ENCODE measurements around the gene SAC3D1. TPM values are rescaled to one million over a fixed set of nuclear protein-coding genes. Genes with fewer than 3 reads are reported as not detected.

The SAC3D1 gene
- total RNA-seq: 5.9 and 7.7 TPM in 2 replicates

DNA sequence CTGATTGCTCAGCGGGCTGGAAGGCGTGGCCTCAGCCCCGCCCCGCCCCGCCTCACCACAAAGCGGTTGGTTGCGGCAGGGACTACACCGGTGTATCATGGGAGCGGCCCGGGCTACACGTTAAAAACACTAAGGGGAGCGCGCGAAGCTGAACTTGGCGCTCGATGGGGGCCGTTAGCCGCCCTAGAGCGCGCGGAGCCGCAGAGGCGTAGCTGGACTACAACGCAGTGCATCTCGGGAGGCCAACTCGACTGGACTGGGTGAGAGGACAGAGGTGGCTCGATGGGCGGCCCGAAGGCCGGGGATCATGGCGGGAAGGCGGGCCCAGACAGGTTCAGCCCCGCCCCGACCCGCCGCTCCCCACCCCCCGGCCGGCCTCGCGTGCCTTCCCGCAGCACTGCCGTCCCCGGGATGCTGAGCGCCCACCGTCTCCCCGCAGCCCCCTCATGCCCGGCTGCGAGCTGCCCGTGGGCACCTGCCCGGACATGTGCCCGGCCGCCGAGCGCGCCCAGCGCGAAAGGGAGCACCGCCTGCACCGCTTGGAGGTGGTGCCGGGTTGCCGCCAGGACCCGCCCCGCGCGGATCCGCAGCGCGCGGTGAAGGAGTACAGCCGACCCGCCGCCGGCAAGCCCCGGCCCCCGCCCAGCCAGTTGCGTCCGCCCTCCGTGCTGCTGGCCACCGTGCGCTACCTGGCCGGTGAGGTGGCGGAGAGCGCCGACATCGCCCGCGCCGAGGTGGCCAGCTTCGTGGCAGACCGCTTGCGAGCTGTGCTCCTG, at the start of gene SAC3D1:
Gene SAC3D1 (plus strand): TSS at position 364 of the 776 bp plus-strand sequence. CDS start 83 bp downstream, at position 447.

GRCh38 chr11:64996710-64997380, 44.2 kb upstream of the SAC3D1 start, which contains the start of gene BATF2:
TSS of gene BATF2 (minus strand) at chr11:64996971. CDS start at chr11:64996914, 57 bp downstream.

DNA sequence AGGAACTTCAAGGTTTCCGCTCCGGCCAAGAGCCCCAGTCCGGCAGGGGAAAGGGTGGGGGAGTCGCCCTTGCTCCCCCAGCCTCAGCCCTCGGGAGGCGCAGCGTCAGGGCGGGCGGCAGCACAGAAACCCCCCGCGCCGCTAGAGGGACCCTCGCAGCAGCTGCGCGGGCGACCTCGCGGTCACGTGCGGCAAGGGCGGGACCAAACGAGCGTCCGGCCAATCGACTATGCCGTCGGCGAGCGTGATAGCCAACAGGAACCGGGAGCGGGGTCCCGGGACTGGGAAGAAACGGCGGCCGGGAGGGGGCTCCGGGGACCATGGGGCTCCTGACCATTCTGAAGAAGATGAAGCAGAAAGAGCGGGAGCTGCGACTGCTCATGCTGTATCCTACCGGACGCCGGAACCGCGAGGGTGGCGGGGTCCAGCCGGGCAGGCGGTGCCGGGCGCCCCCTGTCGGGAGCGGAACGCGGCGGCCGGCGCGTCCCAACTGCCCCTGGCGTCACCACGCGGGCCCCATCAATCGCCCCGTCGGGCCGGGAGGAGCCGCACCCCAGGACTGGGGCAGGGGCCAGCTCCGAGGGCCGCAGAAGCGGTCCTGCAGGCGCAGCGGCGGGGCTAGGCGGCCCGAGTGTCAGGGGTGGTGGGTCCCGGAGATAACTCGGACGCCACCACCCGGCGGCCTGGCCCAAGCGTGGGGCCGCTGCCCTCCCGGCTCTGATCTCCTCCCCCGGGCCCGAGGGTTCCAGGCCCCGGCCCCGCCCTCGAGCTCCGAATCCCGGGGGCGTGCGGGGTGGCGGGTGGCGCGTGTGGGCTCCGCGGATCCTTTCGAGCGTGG, 26.9 kb upstream of the SAC3D1 start, which contains the start of gene ARL2:
Gene ARL2 (plus strand): TSS at position 273 of the 838 bp plus-strand sequence. CDS start 48 bp downstream, at position 321.

GRCh38 chr11:65027213-65028067, 13.6 kb upstream of the SAC3D1 start, which contains the start of gene SNX15:
TSS of gene SNX15 (plus strand) at chr11:65027439. CDS start at chr11:65027538, 99 bp downstream.

GRCh38 chr11:65058419-65059054, 17.5 kb downstream of the SAC3D1 start, which contains the start of gene NAALADL1:
TSS of gene NAALADL1 (minus strand) at chr11:65058553. CDS start at chr11:65058521, 32 bp downstream.

GRCh38 chr11:65083834-65084597, 43.0 kb downstream of the SAC3D1 start, which contains the start of the genes CDCA5 and ZFPL1:
TSS of gene CDCA5 (minus strand) at chr11:65084040. CDS start at chr11:65083978, 62 bp downstream.
TSS of gene ZFPL1 (plus strand) at chr11:65084222. CDS start at chr11:65084699, 477 bp downstream.

Small RNA genes lying within 50 kb of the gene (small RNA-seq; reads per million reads assigned to genes)
- gene MIR6879 (not detected), gene SNX15 (not detected)

Other genes starting within 250 kb of the SAC3D1 start
- 12.3 and 13.3 TPM in 2 replicates for gene MAP4K2, start 238.0 kb upstream of the SAC3D1 start, total RNA-seq
- 12.3 and 12.5 TPM in 2 replicates for gene MEN1, start 230.7 kb upstream of the SAC3D1 start, total RNA-seq
- gene CDC42BPG, start 196.6 kb upstream of the SAC3D1 start, total RNA-seq: under 0.01 TPM in 2 replicates
- gene EHD1, start 162.6 kb upstream of the SAC3D1 start, total RNA-seq: 72.4 and 90.2 TPM in 2 replicates
- gene ATG2A, start 124.0 kb upstream of the SAC3D1 start, total RNA-seq: 15.3 and 15.4 TPM in 2 replicates
- 8.2 TPM in 2 replicates for gene PPP2R5B, start 116.5 kb upstream of the SAC3D1 start, total RNA-seq
- gene GPHA2, start 105.3 kb upstream of the SAC3D1 start, total RNA-seq: not detected in 2 replicates
- gene MAJIN, start 69.1 kb upstream of the SAC3D1 start, total RNA-seq: not detected in 2 replicates
- 0.39 and 1.4 TPM in 2 replicates for gene BATF2, start 44.2 kb upstream of the SAC3D1 start, total RNA-seq
- 74.2 and 76.9 TPM in 2 replicates for gene ARL2, start 27.1 kb upstream of the SAC3D1 start, total RNA-seq
- gene SNX15, start 13.8 kb upstream of the SAC3D1 start, total RNA-seq: 11.9 and 13.4 TPM in 2 replicates
- 18.5 and 25.1 TPM in 2 replicates for gene NAALADL1, start 17.3 kb downstream of the SAC3D1 start, total RNA-seq
- gene CDCA5, start 42.8 kb downstream of the SAC3D1 start, total RNA-seq: 5.4 and 7.7 TPM in 2 replicates
- gene ZFPL1, start 43.0 kb downstream of the SAC3D1 start, total RNA-seq: 35.1 and 40.6 TPM in 2 replicates
- 123 and 217 TPM in 2 replicates for gene VPS51, start 55.0 kb downstream of the SAC3D1 start, total RNA-seq
- 4.2 and 8.5 TPM in 2 replicates for gene TM7SF2, start 70.7 kb downstream of the SAC3D1 start, total RNA-seq
- 8.9 and 9.5 TPM in 2 replicates for gene ZNHIT2, start 76.5 kb downstream of the SAC3D1 start, total RNA-seq
- gene FAU, start 80.9 kb downstream of the SAC3D1 start, total RNA-seq: 154 and 175 TPM in 2 replicates
- 35.1 and 39.6 TPM in 2 replicates for gene MRPL49, start 81.1 kb downstream of the SAC3D1 start, total RNA-seq
- 14.2 and 15.9 TPM in 2 replicates for gene SYVN1, start 93.3 kb downstream of the SAC3D1 start, total RNA-seq
- not detected in 2 replicates for gene SPDYC, start 129.0 kb downstream of the SAC3D1 start, total RNA-seq
- gene CAPN1, start 140.7 kb downstream of the SAC3D1 start, total RNA-seq: 82.6 and 111 TPM in 2 replicates
- 6.0 and 6.8 TPM in 2 replicates for gene POLA2, start 220.8 kb downstream of the SAC3D1 start, total RNA-seq